ENCODE data around the gene TENM4. TPM values are rescaled to one million over a fixed set of nuclear protein-coding genes. Genes with fewer than 3 reads are reported as not detected.
A peak's percentile ranks its signal among the peaks of the same experiment; 100 is the strongest.

The TENM4 gene
- total RNA-seq, 1 donor from 2014 or later = 5.1 TPM

- Histone ChIP-seq H3K79me2 (ENCODE audit: low read depth) (no peaks in the 10 kb centered on the region), H3K4me3 (no peak overlapping the region), H3F3A (ENCODE audit: low read depth) (no peaks in the 10 kb centered on the region), H3K27ac (no peak overlapping the region), H3K9me3 (ENCODE audit: low read depth) (no peaks in the 10 kb centered on the region), H3K9ac (no peak overlapping the region), H3K36me3 (no peaks in the 10 kb centered on the region), H3K4me1 (peaks cover 7% of the 10 kb centered on the region), H2AFZ (replicated peaks) (no peak overlapping the region), H3K4me2 (no peak overlapping the region), H4K20me1 (ENCODE audit: low read depth) (no peaks in the 10 kb centered on the region), H3K27me3 (no peaks in the 10 kb centered on the region)
- no peak for DNase-seq (ENCODE audit: low spot score)
- H3K27me3 Mint-ChIP-seq (ENCODE audit: insufficient read depth, low read depth) = peaks cover 4% of the 10 kb centered on the region
- no peaks in the 10 kb centered on the region for H3K9me3 Mint-ChIP-seq
- no peak for TF ChIP-seq EZH2 (IDR thresholded peaks at IDR 0.05)
- TF ChIP-seq CTCF (IDR thresholded peaks at IDR 0.05) = no peak
- H3K27ac Mint-ChIP-seq = no peak overlapping the region
- H3K36me3 Mint-ChIP-seq = peaks cover 25% of the 10 kb centered on the region
- peaks cover 4% of the 10 kb centered on the region for H3K4me1 Mint-ChIP-seq
- no peak overlapping the region for H3K4me3 Mint-ChIP-seq
Measured at GRCh38 chr11:78740199-78741071, 700.4 kb downstream of the TENM4 start.

- Mint-ChIP-seq H3K27me3 (ENCODE audit: insufficient read depth, low read depth) (peaks cover 9% of the 10 kb centered on the region), H3K4me1 (peaks cover 4% of the 10 kb centered on the region), H3K4me3 (no peak overlapping the region), H3K27ac (no peak overlapping the region), H3K36me3 (peaks cover 24% of the 10 kb centered on the region), H3K9me3 (no peaks in the 10 kb centered on the region)
- H3K27me3 ChIP-seq = no peaks in the 10 kb centered on the region
- H3K4me2 ChIP-seq = no peak overlapping the region
- H3F3A ChIP-seq (ENCODE audit: low read depth) = no peaks in the 10 kb centered on the region
- H3K79me2 ChIP-seq (ENCODE audit: low read depth) = no peaks in the 10 kb centered on the region
- no peaks in the 10 kb centered on the region for H3K36me3 ChIP-seq
- peaks cover 7% of the 10 kb centered on the region for H3K4me1 ChIP-seq
- H3K9ac ChIP-seq = no peak overlapping the region
- DNase-seq (ENCODE audit: low spot score) = no peak
- no peak overlapping the region for H3K27ac ChIP-seq
- H2AFZ ChIP-seq (replicated peaks) = no peak overlapping the region
- no peak overlapping the region for H3K4me3 ChIP-seq
- TF ChIP-seq EZH2 (IDR thresholded peaks at IDR 0.05) (no peak), EZH2phosphoT487 (IDR thresholded peaks at IDR 0.05) (no peak)
- H4K20me1 ChIP-seq (ENCODE audit: low read depth) = no peaks in the 10 kb centered on the region
- H3K9me3 ChIP-seq (ENCODE audit: low read depth) = no peaks in the 10 kb centered on the region
Measured at GRCh38 chr11:78737891-78738290, 702.9 kb downstream of the TENM4 start.

- H3K27me3 Mint-ChIP-seq (ENCODE audit: insufficient read depth, low read depth) = peaks cover 9% of the 10 kb centered on the region
- no peaks in the 10 kb centered on the region for H3K79me2 ChIP-seq (ENCODE audit: low read depth)
- peaks cover 4% of the 10 kb centered on the region for H3K4me1 Mint-ChIP-seq
- H3K27ac Mint-ChIP-seq = no peak overlapping the region
- DNase-seq (ENCODE audit: low spot score) = no peak
- H3K9ac ChIP-seq = no peak overlapping the region
- no peaks in the 10 kb centered on the region for H3K27me3 ChIP-seq
- no peaks in the 10 kb centered on the region for H3K36me3 ChIP-seq
- H3K4me2 ChIP-seq = no peak overlapping the region
- no peak overlapping the region for H3K4me3 ChIP-seq
- no peak overlapping the region for H3K4me3 Mint-ChIP-seq
- peaks cover 24% of the 10 kb centered on the region for H3K36me3 Mint-ChIP-seq
- H3K9me3 Mint-ChIP-seq = no peaks in the 10 kb centered on the region
- no peaks in the 10 kb centered on the region for H3K9me3 ChIP-seq (ENCODE audit: low read depth)
- H2AFZ ChIP-seq (replicated peaks) = no peak overlapping the region
- H3K27ac ChIP-seq = no peak overlapping the region
- no peaks in the 10 kb centered on the region for H4K20me1 ChIP-seq (ENCODE audit: low read depth)
- peaks cover 7% of the 10 kb centered on the region for H3K4me1 ChIP-seq
- TF ChIP-seq CTCF (IDR thresholded peaks at IDR 0.05) = no peak
- TF ChIP-seq EZH2 (IDR thresholded peaks at IDR 0.05) = no peak
- TF ChIP-seq EZH2phosphoT487 (IDR thresholded peaks at IDR 0.05) = no peak
- H3F3A ChIP-seq (ENCODE audit: low read depth) = no peaks in the 10 kb centered on the region
Measured at GRCh38 chr11:78737301-78737700, 703.5 kb downstream of the TENM4 start.

- H3K9ac ChIP-seq = no peak overlapping the region
- H3K36me3 Mint-ChIP-seq = peaks cover 20% of the 10 kb centered on the region
- no peak overlapping the region for H3K4me3 ChIP-seq
- no peak for DNase-seq (ENCODE audit: low spot score)
- H3K9me3 Mint-ChIP-seq = no peaks in the 10 kb centered on the region
- H2AFZ ChIP-seq (replicated peaks) = no peak overlapping the region
- H3K27ac ChIP-seq = no peak overlapping the region
- no peak overlapping the region for H3K4me2 ChIP-seq
- no peak for TF ChIP-seq CTCF (IDR thresholded peaks at IDR 0.05)
- no peak for TF ChIP-seq EZH2phosphoT487 (IDR thresholded peaks at IDR 0.05)
- TF ChIP-seq EZH2 (IDR thresholded peaks at IDR 0.05) = no peak
- no peak overlapping the region for H3K27ac Mint-ChIP-seq
- H3F3A ChIP-seq (ENCODE audit: low read depth) = no peaks in the 10 kb centered on the region
- no peaks in the 10 kb centered on the region for H4K20me1 ChIP-seq (ENCODE audit: low read depth)
- peaks cover 1% of the 10 kb centered on the region for H3K4me1 Mint-ChIP-seq
- no peaks in the 10 kb centered on the region for H3K79me2 ChIP-seq (ENCODE audit: low read depth)
- peaks cover 9% of the 10 kb centered on the region for H3K27me3 Mint-ChIP-seq (ENCODE audit: insufficient read depth, low read depth)
- H3K36me3 ChIP-seq = no peaks in the 10 kb centered on the region
- H3K4me1 ChIP-seq = peaks cover 2% of the 10 kb centered on the region
- H3K4me3 Mint-ChIP-seq = peak overlapping the region; percentile 9
- no peaks in the 10 kb centered on the region for H3K9me3 ChIP-seq (ENCODE audit: low read depth)
- H3K27me3 ChIP-seq = no peaks in the 10 kb centered on the region
Measured at GRCh38 chr11:78735711-78736110, 705.1 kb downstream of the TENM4 start.

Measured in neural progenitor cell (in vitro differentiated cells).